SK-MEL-5 (cell line): ENCODE results near the gene FOXD1. TPM values are rescaled to one million over a fixed set of nuclear protein-coding genes. Genes with fewer than 3 reads are reported as not detected.
"Not testable (repeated sequence)": the region's sequence is repeated elsewhere in the genome, so short reads cannot be mapped to it uniquely, and the experiment has no call there.

Source experiments
- DNase-seq: peaks from one replicate; pipeline ENCODE4 v3.0.0-alpha.2; 2016; ENCODE audit warnings: low read depth, low spot score
- in situ Hi-C: cut with HindIII; loops from 2 replicates; pipeline ENCODE4 v1.10.0; 2016; ENCODE audit warnings: low sequenced_read_pairs, high pct_unique_total_duplicates, low pct_unique_long_range_greater_than_20kb
- polyA plus RNA-seq, 2 experiments: library from polyadenylated mRNA; depleted of rRNA; stranded (reverse); fragments of >200 nt; gene quantifications; 2 replicates each; pipeline ENCODE4 v1.2.3, GENCODE V29; 2015
- total RNA-seq: library from RNA; depleted of rRNA; stranded (reverse); fragments of >200 nt; shearing (Covaris generic); gene quantifications from 2 replicates; pipeline ENCODE4 v1.2.3, GENCODE V29; 2014; rRNA removed

FOXD1 gene
- total RNA-seq = 5.3 and 13.1 TPM in 2 replicates
- polyA plus RNA-seq (2015; cell fraction: cytosol; rRNA removed) = 11.9 and 15.1 TPM in 2 replicates
- 2.5 and 3.7 TPM in 2 replicates for polyA plus RNA-seq (2015; cell fraction: nucleus; rRNA removed)

DNA sequence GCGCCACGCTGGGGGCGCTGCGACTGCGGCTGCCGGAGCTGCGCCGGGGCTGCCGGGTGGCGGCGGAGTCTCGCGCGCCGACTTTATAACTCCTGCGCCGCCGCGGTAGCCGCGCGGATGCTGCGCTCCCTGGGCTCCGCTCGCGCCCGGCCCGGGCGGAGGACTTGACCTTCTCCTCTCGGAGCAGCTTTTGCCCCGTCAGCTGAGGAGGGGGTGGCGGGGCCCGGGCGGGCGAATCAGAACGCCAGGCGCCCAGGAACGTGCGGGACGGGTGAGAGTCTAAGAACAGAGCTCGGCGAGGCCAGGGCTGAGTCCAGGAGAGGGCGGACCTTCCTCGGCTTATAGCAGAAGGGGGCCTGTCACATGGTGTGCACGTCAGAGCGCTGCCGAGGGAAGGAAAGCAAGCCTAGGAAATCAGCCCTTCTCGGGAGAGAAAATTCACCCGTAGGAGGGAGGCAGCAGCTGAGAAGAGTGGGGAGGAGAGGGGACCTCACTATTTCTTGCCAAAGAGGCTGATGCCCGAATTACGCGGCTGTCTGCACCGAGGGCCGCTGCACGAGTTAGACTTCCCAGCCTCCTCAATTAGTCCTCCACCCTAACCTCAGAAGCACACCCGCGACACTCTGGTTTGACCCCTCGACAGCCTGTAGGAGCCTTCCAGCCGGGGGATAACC, at the start of gene FOXD1:
Gene FOXD1, minus strand, starts transcription at position 315 of the 674 bp plus-strand sequence. CDS start 415 bp downstream, outside the sequence.
- peak; percentile 93 for DNase-seq
- in situ Hi-C loops = no loop called here

DNA sequence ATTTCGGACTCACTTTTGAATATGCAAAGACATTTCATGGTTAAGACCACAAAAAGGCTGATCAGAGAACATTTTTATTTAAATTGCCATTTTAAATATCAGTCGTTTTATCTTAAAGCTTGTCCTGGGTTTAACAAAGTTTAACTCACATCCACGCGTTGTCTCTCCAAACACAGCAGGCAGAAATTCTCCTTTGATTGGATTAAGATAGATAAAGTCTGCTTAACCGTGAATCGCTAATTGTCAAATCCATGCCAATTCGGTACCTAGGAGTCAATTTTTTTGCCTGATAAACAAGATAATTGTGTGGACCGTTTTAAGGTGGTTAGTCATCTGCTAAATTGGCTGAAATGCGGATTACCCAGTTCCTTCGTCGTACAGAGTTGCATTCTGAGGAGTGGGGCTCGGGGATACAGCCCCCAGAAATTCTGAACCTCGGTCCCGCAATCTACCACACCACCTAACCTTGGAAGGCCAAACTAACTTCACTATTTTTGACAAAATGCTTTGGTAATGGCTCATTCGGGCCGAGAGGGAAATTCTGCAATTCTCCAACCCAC, 49.0 kb upstream of the FOXD1 start:
- in situ Hi-C loops = no loop called here
- DNase-seq = no peak

DNA sequence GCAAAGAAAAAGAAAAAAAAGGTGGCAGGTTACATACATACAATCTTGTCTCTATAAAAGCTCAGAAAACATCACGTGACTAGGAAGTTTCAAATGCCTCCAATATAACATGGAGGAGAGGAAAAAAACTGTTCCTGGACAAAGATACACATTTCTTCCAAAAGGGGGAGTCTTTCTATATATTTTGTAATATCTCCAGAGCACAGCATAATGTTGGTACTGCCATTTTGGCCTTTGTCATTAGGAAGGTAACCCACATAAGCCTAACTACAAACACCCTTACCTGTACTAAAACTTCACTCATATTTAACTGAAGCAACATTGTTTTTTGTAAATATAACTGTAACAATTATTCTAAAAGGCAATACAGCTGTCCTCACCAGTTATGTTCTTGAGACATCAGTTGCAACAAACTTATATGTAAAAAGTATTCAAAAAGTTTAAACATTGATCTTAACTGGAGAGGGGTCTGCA, 48.4 kb upstream of the FOXD1 start:
- DNase-seq = peak; percentile 91
- in situ Hi-C loops = no loop called here

DNA sequence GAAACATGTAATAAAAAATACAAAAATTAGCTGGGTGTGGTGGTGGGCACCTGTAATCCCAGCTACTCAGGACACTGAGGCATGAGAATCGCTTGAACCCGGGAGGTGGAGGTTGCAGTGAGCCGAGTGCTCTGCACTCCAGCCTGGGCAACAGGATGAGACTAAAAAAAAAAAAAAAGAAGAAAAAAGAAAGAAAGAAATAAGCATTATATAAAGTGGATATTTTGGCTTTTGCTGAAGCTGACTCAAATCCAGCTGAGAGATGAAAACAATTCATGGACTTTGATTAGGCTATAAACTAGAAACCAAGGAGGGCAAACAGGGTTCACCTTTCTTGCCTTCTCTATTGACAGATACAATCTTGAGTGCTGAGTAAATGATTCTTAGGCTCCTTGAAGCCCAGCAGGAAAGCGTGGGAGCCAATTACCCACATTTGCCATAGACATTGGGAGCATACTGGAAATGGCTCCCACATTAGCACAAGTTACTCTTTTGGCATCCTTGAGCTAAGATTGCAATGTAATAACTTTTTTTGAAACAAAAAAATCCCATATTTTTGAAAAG, 47.3 kb upstream of the FOXD1 start:
- in situ Hi-C loops = no loop called here
- DNase-seq = no peak

DNA sequence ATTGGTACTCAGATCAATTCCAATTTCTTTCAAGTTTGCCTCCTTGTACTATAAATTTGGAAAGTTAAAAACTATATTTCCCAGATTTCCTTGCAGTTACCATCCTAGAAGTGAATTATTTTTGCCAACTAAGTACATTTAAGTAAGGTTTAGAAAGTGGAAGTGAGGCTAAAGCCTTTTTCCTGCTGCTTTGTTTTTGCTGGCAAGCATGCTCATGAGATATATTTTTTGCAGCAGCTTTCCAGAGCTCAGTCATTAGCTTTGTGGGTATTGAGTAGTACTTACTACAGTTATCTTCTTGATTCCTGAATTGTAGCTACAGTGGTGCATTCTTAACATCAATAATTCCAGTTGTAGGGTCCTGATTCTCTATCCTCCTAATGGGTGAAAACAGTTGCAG, 46.1 kb upstream of the FOXD1 start:
- DNase-seq = no peak
- in situ Hi-C loops = no loop called here

DNA sequence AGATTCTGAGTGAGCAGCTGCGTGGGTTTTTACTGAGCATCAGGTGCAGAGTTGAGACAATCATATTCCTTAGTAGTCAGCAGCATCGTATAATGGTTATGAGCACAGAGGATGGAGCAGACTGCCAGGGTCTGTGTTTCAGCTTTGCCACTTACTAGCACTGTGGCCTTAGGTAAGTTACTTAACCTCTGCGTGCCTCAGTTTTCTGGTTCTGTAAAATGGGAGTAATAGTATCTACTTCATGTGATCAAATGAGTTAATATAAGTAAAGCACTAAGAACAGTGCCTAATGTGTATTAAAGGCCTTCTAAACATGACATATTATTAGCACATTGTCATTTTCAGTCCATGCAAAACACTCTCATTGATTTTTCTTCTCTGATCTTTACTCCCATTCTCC, 44.8 kb upstream of the FOXD1 start:
- DNase-seq = no peak
- in situ Hi-C loops = no loop called here

DNA sequence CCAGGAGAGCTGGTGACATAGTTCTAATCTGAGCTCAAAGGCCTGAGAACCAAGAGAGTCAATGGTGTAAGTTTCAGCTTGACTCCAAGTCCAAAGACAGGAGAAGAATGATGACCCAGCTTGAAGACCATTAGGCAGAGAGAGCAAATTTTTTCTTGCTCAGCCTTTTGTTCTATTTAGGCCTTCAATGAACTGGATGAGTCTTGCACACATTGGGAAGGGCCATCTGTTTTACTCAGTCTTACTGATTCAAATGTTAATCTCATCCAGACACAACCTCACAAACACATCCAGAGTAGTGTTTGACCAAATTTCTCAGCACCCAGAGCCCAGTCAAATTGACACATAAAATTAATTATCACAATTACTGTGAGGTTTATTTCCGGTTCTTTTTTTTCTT, 42.6 kb upstream of the FOXD1 start:
- no peak for DNase-seq
- in situ Hi-C loops = no loop called here

DNA sequence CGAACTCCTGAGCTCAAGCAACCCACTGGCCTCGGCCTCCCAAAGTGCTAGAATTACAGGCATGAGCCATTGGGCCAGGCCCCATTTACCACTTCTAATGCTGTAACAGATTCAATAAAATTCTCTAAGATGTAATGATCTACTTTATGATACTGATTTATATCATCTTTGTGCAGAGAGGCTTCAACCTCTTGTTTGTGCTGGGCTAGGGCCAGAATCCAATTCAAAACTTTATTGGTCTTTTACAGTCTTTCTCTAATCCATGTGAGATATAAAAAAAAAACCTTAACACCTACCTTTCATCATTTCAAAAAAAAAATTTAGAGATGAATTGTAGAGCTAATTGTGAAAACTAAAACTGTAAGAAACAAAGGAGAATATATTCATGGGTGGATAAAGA, 41.5 kb upstream of the FOXD1 start:
- in situ Hi-C loops = no loop called here
- no peak for DNase-seq

DNA sequence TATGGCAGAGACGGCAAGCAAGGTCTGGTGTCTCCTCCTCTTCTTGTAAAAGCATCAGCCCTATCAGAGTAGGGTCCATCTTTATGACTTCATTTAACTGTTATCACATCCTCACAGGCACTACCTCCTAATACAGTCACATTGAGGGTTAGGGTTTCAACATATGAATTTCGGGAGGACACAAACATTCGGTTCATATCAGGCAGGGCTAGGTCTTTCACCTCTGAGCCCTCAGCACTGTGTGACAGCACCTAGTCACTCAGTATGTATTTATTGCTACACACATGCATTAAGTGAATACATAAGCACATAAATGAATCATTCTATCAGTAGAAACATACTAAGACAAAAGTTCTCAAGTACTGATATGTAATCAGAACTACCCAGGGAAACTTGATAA, 40.2 kb upstream of the FOXD1 start:
- no peak for DNase-seq
- in situ Hi-C loops = no loop called here

DNA sequence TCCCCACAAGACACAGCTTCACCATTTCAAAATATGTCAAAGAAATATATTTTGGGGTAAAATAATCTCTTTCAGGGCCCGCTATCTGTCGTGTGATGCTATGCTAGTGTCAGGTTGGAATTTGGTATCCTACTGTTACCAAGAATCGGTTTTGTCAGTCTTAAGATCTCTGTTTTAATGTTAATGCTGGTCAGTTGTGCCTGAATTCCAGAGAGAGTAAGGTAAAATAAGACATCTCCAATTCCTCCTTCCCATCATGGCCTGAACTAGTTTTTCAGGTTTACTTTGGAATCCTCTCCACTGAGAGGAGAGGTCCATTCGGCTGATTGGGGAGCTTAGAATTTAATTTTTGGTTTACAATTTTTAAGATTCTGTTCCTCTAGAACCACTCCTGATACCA, 39.2 kb upstream of the FOXD1 start:
- in situ Hi-C loops = no loop called here
- no peak for DNase-seq

DNA sequence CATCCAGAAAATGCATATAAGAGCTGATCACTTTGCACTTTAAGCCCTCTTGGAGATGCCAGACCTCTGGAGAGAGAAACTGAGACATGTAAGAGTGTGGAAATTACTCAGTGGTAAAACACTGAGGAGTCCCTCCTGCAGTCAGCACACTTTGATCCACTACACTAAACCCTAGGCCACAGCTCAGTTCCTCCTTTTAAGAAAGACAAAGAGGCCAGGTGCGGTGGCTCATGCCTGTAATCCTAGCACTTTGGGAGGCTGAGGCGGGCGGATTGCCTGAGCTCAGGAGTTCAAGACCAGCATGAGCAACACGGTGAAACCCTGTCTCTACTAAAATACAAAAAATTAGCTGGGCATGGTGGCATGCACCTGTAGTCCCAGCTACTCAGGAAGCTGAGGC, 38.7 kb upstream of the FOXD1 start:
- in situ Hi-C loops, DNase-seq: not testable (repeated sequence)

DNA sequence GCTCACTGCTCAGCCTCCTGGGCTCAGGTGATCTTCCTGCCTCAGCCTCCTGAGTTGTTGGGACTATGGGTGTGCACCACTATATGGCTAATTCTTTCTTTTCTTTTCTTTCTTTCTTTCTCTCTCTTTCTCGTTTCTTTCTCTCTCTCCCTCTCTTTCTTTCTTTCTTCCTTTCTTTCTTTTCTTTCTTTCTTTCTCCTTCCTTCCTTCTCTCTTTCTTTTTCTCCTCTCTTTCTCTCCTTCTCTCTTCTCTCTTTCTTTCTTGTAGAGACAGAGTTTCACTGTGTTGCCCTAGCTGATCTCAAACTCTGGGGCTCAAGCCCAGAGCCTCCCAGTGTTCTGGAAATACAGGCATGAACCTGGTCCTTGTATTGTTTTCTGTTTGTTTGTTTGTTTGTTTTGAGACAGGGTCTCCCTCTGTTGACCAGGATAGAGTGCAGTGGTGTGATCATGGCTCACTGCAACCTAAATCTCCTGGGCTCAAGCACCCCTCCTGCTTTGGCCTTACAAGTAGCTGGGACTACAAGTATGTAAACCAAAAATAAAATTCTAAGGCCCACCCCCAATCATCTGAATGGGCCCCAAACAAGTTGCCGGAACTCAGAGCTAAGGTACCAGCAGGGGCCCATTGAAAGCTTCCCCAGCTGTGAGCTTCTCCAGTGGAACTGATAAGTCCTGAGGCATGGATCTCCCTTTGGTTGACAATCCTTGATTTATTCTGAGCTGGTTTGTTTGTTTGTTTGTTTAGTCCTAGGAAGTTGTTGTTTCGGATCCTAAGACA, 37.7 kb upstream of the FOXD1 start:
- in situ Hi-C loops = no loop called here
- no peak for DNase-seq

DNA sequence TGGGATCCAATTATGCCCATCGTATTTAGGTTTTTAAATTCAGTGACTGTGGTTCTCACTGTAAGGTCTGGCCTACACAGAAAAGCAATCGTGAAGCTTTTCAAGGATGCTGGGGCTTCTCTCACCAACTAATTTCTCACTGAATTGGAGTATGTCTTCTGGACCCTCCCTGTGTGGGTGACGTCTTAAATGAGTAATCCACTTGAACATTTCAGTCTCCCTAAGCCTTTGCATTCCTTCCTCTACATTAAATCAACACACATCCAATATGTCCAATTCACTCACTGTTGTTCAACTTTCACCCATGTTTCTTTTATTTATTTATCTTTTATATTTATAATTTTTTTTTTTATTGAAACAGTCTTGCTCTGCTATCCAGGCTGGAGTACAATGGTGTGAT, 37.1 kb upstream of the FOXD1 start:
- in situ Hi-C loops = no loop called here
- no peak for DNase-seq

DNA sequence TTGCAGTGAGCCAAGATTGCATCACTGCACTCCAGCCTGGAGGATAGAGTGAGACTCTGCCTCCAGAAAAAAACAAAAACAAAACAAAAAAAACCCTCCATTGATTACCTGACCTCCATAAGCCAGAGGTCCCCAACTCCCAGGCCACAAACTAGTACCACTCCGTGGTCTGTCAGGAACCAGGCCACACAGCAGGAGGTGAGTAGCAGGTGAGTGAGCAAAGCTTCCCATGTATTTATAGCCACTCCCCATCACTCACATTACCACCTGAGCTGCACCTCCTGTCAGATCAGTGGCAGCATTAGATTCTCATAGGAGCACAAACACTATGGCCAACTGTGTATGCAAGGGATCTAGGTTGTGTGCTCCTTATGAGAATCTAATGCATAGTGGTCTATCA, 35.9 kb upstream of the FOXD1 start:
- DNase-seq = no peak
- in situ Hi-C loops = no loop called here

DNA sequence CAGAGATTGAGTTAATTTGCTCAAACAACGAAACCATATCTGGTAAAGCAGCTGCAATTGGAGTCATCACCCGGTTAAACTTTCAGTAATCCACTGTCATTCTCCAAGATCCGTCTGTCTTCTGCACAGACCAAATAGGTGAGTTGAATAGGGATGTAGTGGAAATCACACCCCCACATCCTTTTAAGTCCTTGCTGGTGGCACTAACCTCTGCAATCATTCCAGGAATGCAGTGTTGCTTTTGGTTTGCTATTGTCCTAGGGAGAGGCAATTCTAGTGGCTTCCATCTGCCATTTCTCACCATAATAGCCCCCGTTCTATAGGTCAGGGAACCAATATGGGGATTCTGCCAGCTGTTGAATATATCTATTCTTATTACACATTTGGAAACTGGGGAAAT, 35.1 kb upstream of the FOXD1 start:
- in situ Hi-C loops = no loop called here
- DNase-seq = no peak

DNA sequence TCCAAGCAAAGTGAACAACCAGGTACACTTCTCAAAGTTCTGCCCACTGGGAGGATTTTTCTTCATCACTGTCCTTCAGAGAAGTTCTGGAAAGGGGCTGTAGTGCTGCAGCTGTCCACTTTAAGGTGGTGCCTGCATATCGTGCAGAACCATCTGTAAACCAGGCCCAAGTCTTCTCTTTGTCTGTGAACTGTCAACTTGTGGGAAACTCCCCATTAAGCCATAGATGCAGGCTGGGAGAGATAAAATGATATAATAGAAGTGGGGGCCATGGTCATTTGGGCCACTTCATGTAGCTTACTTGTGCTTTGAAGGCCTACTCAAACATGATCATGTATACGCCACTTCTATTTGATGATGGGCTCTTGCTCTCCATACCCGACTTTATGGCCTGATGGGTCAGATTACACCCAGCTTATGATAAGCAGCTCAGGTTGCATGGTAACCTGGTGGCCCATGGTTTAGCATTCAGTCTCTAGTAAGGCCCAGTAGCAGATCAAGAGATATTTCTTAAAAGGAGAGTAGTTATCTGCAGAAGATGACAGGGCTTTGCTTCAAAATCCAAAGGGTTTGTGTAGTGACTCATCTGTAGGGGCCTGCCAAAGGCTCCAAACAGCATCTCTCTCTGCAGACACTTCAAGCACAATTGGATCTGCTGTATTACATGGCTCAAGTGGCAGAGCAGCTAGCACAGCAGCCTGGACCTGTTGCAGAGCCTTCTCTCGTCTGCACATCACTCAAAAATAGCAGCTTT, 34.0 kb upstream of the FOXD1 start:
- in situ Hi-C loops = no loop called here
- DNase-seq = no peak

DNA sequence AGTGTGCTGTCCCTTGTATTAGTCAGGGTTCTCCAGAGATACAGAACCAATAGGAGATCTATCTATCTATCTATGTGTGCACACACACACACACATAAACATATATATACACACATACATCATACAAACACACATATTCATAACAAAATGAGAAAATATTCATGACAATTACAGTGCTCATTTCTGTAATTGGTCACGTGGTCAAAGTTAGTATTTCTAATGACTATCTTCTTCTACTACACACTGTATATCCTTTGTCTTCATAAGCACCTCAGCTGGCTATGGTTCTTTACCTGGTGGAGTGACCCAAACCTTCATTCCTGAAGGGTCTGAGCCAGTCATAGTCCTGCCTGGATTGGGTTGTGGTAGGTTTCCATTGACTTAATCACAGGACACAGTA, 31.9 kb upstream of the FOXD1 start:
- no peak for DNase-seq
- in situ Hi-C loops = no loop called here

DNA sequence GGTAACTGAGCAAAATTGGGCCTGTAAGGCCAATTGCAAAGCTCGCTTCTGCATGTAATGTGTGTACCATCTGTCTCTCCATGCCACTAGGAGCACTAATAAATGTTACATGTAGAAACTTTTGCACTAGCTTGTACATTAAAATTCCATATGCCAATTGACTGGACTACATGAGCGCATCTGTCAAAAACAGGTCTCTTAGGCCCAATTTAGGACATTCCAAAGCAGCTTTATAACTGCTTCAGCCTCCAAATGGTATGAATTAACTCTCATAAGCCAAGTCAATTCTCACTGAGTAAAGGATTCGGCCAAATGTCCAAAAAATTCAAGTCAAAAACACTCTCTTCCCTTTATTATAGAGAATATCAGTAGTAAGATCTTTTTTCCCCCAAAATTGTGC, 23.5 kb upstream of the FOXD1 start:
- DNase-seq = no peak
- in situ Hi-C loops = no loop called here
